Activated CD8-positive, alpha-beta memory T cell treated with anti-CD3 and anti-CD28 coated beads, Interleukin-2, amount 50 U/mL, for 1 hour (primary cell): ENCODE results near the gene CD38.

ENCODE experiments used
- DNase-seq: peaks from one replicate; pipeline ENCODE4 v3.0.0-alpha.2; 2020; ENCODE audit errors: extremely low read depth

The CD38 gene

GRCh38 chr4:15899511-15899910 lies 121.4 kb downstream of the CD38 start:
- no peak for DNase-seq

- no peak for DNase-seq
Observed at GRCh38 chr4:15901007-15901406, 122.9 kb downstream of the CD38 start.

GRCh38 chr4:15901998-15902397 lies 123.9 kb downstream of the CD38 start:
- DNase-seq: no peak

GRCh38 chr4:15902746-15903145 lies 124.6 kb downstream of the CD38 start:
- no peak for DNase-seq
